BJ (cell line): ENCODE results near the gene NUP35. TPM values are rescaled to one million over a fixed set of nuclear protein-coding genes. Genes with fewer than 3 reads are reported as not detected.

Experiments used
- CTCF ChIA-PET: fragments of 350-600 bp; formaldehyde crosslinking; extraction: SDS; loops from one replicate; lab custom pipeline; 2021; ENCODE audit warnings: antibody characterized with exemption, inconsistent platforms; lab: Yijun Ruan, JAX
- POLR2A ChIA-PET: fragments of 300-600 bp; sonication (Branson Sonifier 250); formaldehyde crosslinking; extraction: SDS; loops from one replicate; lab custom pipeline; 2021; ENCODE audit warnings: antibody characterized with exemption; lab: Charles Lee
- DNase-seq: peaks from one replicate; pipeline ENCODE4 v3.0.0-alpha.2; 2011; ENCODE audit warnings: low read depth
- H3K27me3 ChIP-seq: 2 replicates; pipeline ENCODE4 v1.6.0; 2011; ENCODE audit warnings: low read length; ENCODE audit not compliant: control insufficient read depth, insufficient read depth
- H3K36me3 ChIP-seq: 2 replicates; pipeline ENCODE4 v1.5.1; 2011; ENCODE audit warnings: low read length; ENCODE audit not compliant: control insufficient read depth, insufficient read depth
- H3K4me3 ChIP-seq: 2 replicates; pipeline ENCODE4 v1.5.1; 2011; ENCODE audit warnings: low read depth, mild to moderate bottlenecking, control low read depth, low read length
- polyA plus RNA-seq: library from polyadenylated mRNA; depleted of rRNA; stranded (reverse); fragments of >200 nt; gene quantifications from 2 replicates; pipeline ENCODE4 v1.2.3, GENCODE V29; 2011
- TF ChIP-seq, protein P1 (sequence below): IDR thresholded peaks from 2 replicates; pipeline ENCODE4 v1.5.1; 2011; ENCODE audit warnings: low read depth, mild to moderate bottlenecking, control low read depth, inconsistent platforms, low read length, moderate library complexity; ENCODE audit not compliant: insufficient read depth

The NUP35 gene
- polyA plus RNA-seq, 1 experiment = 11.1 TPM

DNA sequence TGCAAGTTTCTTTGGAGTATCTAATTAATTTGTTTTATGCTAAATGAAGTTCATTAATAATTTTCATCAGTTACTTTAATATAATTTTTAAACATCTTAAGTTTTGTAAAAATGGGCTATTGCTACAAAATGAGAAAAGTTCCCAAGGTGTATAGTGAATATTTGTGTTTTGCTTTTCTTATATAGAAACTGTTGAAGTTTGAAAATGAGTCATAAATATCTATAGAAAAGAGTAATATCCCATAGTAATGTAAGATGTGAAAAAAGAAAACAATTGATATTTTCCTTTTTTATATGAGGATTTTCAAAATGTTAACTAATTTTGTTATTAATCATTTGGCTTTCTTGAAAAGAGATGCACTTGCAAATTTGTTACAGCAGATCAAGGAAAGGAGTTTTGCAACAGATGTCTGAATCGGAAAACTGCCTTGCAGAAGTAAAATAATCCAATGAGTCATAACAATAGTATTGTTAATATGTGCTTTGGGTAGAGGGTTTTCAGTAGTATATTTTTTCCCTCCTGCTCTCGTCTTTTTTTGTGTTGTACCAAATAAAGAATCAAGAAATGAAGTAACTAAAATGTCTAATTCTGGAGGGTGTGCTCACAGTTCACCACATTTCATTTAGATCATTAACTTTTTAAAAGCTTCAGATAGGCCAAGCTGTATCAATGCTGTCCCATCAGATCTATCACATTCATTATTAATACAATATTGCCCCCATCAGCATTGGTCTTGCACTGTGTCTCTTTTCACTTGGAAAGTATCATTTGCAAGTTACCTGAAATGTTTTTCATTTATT is 30.2 kb upstream of the NUP35 start:
- ChIA-PET POLR2A (no interaction called here), CTCF (interaction anchor here (0.6 to 1.1 kb wide), 3 partner anchors 17 to 35 kb away, joined by 3 to 5 read pairs (median 4); no protein-coding TSS in a partner anchor)
- TF ChIP-seq, protein P1, sequence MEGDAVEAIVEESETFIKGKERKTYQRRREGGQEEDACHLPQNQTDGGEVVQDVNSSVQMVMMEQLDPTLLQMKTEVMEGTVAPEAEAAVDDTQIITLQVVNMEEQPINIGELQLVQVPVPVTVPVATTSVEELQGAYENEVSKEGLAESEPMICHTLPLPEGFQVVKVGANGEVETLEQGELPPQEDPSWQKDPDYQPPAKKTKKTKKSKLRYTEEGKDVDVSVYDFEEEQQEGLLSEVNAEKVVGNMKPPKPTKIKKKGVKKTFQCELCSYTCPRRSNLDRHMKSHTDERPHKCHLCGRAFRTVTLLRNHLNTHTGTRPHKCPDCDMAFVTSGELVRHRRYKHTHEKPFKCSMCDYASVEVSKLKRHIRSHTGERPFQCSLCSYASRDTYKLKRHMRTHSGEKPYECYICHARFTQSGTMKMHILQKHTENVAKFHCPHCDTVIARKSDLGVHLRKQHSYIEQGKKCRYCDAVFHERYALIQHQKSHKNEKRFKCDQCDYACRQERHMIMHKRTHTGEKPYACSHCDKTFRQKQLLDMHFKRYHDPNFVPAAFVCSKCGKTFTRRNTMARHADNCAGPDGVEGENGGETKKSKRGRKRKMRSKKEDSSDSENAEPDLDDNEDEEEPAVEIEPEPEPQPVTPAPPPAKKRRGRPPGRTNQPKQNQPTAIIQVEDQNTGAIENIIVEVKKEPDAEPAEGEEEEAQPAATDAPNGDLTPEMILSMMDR = no peak
- peak; percentile 9 for DNase-seq
- Histone ChIP-seq H3K36me3 (no peaks in the 10 kb centered on the region), H3K27me3 (no peaks in the 10 kb centered on the region), H3K4me3 (no peak overlapping the region)

DNA sequence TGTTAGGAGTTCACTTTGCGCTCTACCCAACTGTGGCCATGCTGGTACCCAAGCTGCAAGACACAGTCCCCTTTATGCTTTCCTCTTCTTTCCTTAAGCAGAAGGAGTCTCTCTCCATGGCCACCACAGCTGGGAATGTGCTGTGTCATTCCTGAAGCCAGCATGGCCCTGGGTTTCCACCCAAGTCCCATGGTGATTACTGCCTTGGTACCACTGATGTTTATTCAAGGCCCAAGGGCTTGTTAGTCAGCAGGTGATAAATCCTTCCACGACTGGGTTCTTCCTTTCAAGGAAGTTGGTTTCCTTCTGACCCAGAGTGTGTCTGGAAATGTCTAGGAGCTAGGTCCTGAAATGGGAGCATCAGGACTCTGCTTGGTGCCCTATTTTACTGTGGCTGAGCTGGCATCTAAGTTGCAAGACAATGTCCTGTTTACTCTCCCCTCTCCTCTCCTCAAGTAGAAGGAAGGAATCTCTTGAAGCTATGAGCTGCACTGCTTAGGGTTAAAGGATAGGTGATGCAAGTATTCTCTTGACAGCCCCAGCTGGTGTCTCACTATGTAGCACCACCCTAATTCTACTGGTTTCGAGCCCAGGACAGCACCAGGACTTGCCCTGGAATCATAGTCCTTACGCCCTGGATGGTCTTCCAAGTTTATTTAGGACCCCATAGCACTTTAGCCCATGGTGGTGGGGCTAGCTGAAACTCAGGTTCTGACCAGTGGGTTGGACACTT is 18.7 kb upstream of the NUP35 start:
- no peak overlapping the region for H3K4me3 ChIP-seq
- peak; percentile 13 for DNase-seq
- ChIA-PET CTCF (no interaction called here), POLR2A (no interaction called here)
- no peaks in the 10 kb centered on the region for H3K36me3 ChIP-seq
- no peaks in the 10 kb centered on the region for H3K27me3 ChIP-seq
- TF ChIP-seq, protein P1 = no peak

DNA sequence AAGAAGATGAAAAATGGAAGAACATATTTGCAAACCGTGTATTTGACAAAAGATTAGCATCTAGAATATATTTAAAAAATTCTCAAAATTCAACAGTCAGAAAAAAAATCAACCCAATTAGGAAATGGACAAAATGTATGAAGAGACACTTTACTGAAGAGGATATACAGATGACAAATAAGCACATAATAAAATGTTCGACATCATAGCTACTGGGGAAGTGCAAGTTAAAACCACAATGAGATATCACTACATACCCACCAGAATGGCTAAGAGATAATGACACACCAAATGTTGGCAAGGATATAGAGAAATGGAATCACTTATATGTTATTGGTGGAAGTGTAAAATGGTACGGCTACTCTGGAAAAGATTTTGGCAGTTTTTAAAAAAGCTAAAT is 11.7 kb upstream of the NUP35 start:
- DNase-seq = no peak
- TF ChIP-seq, protein P1 = no peak
- H3K36me3 ChIP-seq = no peaks in the 10 kb centered on the region
- ChIA-PET POLR2A (no interaction called here), CTCF (no interaction called here)
- H3K27me3 ChIP-seq = peaks cover 2% of the 10 kb centered on the region; the same call in 1 of the 2 replicates
- H3K4me3 ChIP-seq = no peak overlapping the region

DNA sequence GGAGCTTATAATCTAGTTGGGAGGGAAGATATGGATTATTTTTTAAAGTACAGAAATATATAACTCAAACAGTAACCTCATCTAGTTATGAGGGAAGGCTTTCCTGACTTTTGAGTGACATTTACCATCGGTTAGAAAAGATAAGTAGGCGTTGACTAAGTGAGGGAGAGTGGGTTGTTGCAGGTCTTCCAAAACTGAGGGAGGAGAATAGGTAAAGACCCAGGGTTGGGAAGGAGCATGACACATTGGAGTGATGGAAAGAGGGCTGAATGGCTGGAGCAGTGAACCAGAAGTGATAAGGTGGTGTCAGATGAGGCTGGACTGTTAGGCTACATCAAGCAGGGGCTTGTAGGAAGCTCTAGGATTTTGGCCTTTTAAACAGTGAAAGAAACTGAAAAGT is 10.6 kb upstream of the NUP35 start:
- ChIA-PET CTCF (no interaction called here), POLR2A (no interaction called here)
- TF ChIP-seq, protein P1 = no peak
- Histone ChIP-seq H3K27me3 (peaks cover 2% of the 10 kb centered on the region; the same call in 1 of the 2 replicates), H3K4me3 (no peak overlapping the region), H3K36me3 (no peaks in the 10 kb centered on the region)
- DNase-seq = no peak

DNA sequence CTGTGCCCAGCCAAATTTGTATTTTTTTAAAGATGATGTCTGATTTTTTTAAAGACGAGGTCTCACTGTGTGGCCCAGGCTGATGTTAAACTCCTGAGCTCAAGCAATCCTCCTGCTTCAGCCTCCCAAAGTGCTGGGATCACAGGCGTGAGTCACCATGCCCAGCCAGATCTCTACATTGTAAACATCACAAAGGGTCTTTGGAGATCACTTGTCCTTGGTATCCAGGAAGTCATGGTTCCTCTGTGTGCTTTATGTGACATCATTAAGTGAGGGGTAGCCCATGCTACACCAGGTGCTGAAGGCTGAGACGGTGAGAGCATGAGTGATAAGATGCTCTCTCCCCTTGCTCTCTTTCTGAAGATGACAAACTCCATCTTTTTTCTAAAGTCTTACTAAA is 7.0 kb upstream of the NUP35 start:
- Histone ChIP-seq H3K27me3 (peaks cover 2% of the 10 kb centered on the region; the same call in 1 of the 2 replicates), H3K36me3 (no peaks in the 10 kb centered on the region), H3K4me3 (no peak overlapping the region)
- ChIA-PET CTCF (no interaction called here), POLR2A (no interaction called here)
- DNase-seq = no peak
- TF ChIP-seq, protein P1 = no peak
